IMR-90 (cell line): ENCODE measurements around the gene HSPA12A.

Experiments
- BHLHE40 ChIP-seq: fragments of 150-350 bp; IDR thresholded peaks from 2 replicates; pipeline ENCODE4 v1.6.1; 2016; ENCODE audit warnings: mild to moderate bottlenecking, low read depth, low read length
- FOS ChIP-seq: fragments of 150-350 bp; IDR thresholded peaks from 2 replicates; pipeline ENCODE4 v1.6.1; 2016; ENCODE audit warnings: low read depth, low read length
- POLR2A ChIP-seq: IDR thresholded peaks from 2 replicates; pipeline ENCODE4 v1.6.1; 2012; ENCODE audit warnings: mild to moderate bottlenecking, low read depth, low read length
- RAD21 ChIP-seq: IDR thresholded peaks from 2 replicates; pipeline ENCODE4 v1.6.1; 2012; ENCODE audit warnings: low read length, improper control_type of control experiment
- RFX5 ChIP-seq: IDR thresholded peaks from 2 replicates; pipeline ENCODE4 v1.8.0; 2012; ENCODE audit warnings: low read depth, mild to moderate bottlenecking, low read length, moderate library complexity
- SMC3 ChIP-seq: fragments of 150-350 bp; IDR thresholded peaks from 2 replicates; pipeline ENCODE4 v1.6.1; 2016; ENCODE audit warnings: low read depth, mild to moderate bottlenecking, antibody characterized with exemption, low read length, moderate library complexity
- TF ChIP-seq, protein P1 (sequence below): conservative IDR thresholded peaks from 2 replicates; pipeline ENCODE4 v1.5.1; 2012; ENCODE audit warnings: mild to moderate bottlenecking, low read depth, low read length, improper control_type of control experiment

DNA sequence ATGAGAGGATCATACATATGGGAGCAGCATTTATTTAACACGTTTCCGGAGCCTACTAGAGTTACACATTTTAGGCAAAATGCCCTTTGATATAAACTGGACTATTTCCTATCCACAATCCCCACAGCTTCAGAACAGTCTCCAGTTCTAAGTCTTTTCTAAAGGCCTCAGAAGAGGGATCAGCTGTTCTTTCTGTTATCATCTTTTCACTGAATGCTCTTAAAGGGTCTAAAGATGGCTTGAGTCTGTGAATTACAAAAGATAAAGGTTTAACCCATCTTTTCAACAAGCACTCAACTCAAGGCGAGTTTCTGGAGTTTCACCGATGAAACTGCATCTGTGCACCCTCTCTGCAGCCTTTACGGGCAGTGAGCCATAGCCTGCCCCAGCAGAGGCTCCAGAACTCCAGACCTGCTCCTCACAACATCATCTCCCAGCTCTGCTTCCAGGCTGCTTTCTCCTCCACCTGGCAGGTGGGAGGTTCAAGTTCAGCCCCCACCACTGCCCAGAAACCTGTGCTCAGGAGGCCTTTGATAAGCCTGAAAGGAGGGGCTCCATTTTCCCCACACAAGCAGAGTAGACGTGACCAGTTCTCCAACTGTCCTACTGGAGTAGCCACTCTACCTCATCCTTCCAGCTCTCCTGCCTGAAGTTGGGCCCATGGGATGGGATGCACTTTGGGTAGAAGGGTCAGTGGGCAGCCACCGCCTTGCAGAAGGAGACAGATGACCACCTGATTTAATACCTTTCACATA is 53.4 kb downstream of the HSPA12A start:
- TF ChIP-seq RFX5 (no peak), FOS (no peak), POLR2A (no peak), SMC3 (no peak), BHLHE40 (no peak), RAD21 (no peak)
- TF ChIP-seq, protein P1, sequence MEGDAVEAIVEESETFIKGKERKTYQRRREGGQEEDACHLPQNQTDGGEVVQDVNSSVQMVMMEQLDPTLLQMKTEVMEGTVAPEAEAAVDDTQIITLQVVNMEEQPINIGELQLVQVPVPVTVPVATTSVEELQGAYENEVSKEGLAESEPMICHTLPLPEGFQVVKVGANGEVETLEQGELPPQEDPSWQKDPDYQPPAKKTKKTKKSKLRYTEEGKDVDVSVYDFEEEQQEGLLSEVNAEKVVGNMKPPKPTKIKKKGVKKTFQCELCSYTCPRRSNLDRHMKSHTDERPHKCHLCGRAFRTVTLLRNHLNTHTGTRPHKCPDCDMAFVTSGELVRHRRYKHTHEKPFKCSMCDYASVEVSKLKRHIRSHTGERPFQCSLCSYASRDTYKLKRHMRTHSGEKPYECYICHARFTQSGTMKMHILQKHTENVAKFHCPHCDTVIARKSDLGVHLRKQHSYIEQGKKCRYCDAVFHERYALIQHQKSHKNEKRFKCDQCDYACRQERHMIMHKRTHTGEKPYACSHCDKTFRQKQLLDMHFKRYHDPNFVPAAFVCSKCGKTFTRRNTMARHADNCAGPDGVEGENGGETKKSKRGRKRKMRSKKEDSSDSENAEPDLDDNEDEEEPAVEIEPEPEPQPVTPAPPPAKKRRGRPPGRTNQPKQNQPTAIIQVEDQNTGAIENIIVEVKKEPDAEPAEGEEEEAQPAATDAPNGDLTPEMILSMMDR = no peak
